Endothelial cell of umbilical vein (primary cell): ENCODE data around the gene GFPT1. TPM values are rescaled to one million over a fixed set of nuclear protein-coding genes. Genes with fewer than 3 reads are reported as not detected.
A peak's percentile ranks its signal among the peaks of the same experiment; 100 is the strongest.

Source experiments
- BruUV-seq: library from RNA; stranded (reverse); fragments of 400-500 nt; replicated peaks from 2 replicates; lab custom pipeline; 2021; lab: Mats Ljungman, UMichigan
- CTCF ChIA-PET: fragments of 300-600, 350-600 bp; sonication (Branson Sonifier 250); formaldehyde crosslinking; loops from one replicate; lab custom pipeline; 2021; ENCODE audit warnings: antibody characterized with exemption, inconsistent platforms; lab: Charles Lee
- POLR2A ChIA-PET: fragments of 300-600, 350-600 bp; sonication (Branson Sonifier 250); formaldehyde crosslinking; loops from one replicate; lab custom pipeline; 2021; ENCODE audit warnings: antibody characterized with exemption, inconsistent platforms; lab: Charles Lee
- DNase-seq: peaks from one replicate; pipeline ENCODE4 v3.0.0-alpha.2; 2011; ENCODE audit warnings: low read depth, low spot score
- FAIRE-seq: peaks from 2 replicates; lab custom pipeline; 2011; peaks lifted over from hg19 to GRCh38; lab: Jason Lieb, UNC
- H2AFZ ChIP-seq: 2 replicates; pipeline ENCODE4 v1.6.0; 2012; ENCODE audit warnings: low read depth, low read length, control low read depth, inconsistent platforms
- H3K27ac ChIP-seq: 2 replicates; pipeline ENCODE4 v1.5.1; 2011; ENCODE audit warnings: low read depth, mild to moderate bottlenecking, control low read depth, low read length, moderate library complexity; ENCODE audit not compliant: insufficient read depth
- H3K27me3 ChIP-seq, 2 experiments: 2 replicates each; pipeline versions ENCODE4 v1.6.0 to v1.6.1; 2011; ENCODE audit warnings: low read length in 2 of 2, mixed read lengths in 1 of 2; ENCODE audit not compliant: control insufficient read depth in 2 of 2, insufficient read depth in 2 of 2
- H3K36me3 ChIP-seq, 2 experiments: 2 replicates in 1 of 2; 3 replicates in 1 of 2; pipeline ENCODE4 v1.5.1; 2011; ENCODE audit warnings: low read length in 2 of 2, mild to moderate bottlenecking in 1 of 2, moderate library complexity in 1 of 2; ENCODE audit not compliant: control insufficient read depth in 2 of 2, insufficient read depth in 2 of 2; ENCODE audit errors: extremely low read depth in 1 of 2
- H3K4me1 ChIP-seq: 3 replicates; pipeline ENCODE4 v1.5.1; 2011; ENCODE audit warnings: mild to moderate bottlenecking, low read length; ENCODE audit not compliant: control insufficient read depth, insufficient read depth; ENCODE audit errors: extremely low read depth
- H3K4me2 ChIP-seq: 2 replicates; pipeline ENCODE4 v1.6.1; 2011; ENCODE audit warnings: low read length, control low read depth, mixed read lengths; ENCODE audit not compliant: insufficient read depth
- H3K4me3 ChIP-seq, 3 experiments: fragments of 200-600 bp in 1 of 3; sonication (generic), shearing (Covaris generic) in 1 of 3; replicated peaks in 1 of 3; 2 replicates each; pipeline ENCODE4 v1.5.1; 2011 to 2016; ENCODE audit warnings: control low read depth in 3 of 3, low read length in 3 of 3, mild to moderate bottlenecking in 2 of 3, inconsistent platforms in 1 of 3, low read depth in 1 of 3, moderate library complexity in 1 of 3; ENCODE audit not compliant: insufficient read depth in 1 of 3
- H3K79me2 ChIP-seq: 2 replicates; pipeline ENCODE4 v1.6.0; 2012; ENCODE audit warnings: low read length, inconsistent platforms; ENCODE audit not compliant: control insufficient read depth, insufficient read depth
- H3K9ac ChIP-seq: replicated peaks from 2 replicates; pipeline ENCODE3; 2011; ENCODE audit warnings: low read length, control low read depth; ENCODE audit not compliant: insufficient read depth; ENCODE audit errors: extremely low read depth
- H3K9me1 ChIP-seq: replicated peaks from 3 replicates; pipeline ENCODE4 v1.6.0; 2011; ENCODE audit warnings: mild to moderate bottlenecking, low read length; ENCODE audit not compliant: control insufficient read depth, insufficient read depth; ENCODE audit errors: extremely low read depth
- H3K9me3 ChIP-seq: replicated peaks from 2 replicates; pipeline ENCODE4 v1.5.1; 2012; ENCODE audit warnings: low read length, inconsistent platforms; ENCODE audit not compliant: control insufficient read depth, insufficient read depth
- H4K20me1 ChIP-seq: replicated peaks from 2 replicates; pipeline ENCODE3; 2011; ENCODE audit warnings: mild to moderate bottlenecking, low read length; ENCODE audit not compliant: control insufficient read depth, insufficient read depth; ENCODE audit errors: extremely low read depth
- CTCF ChIP-seq, 2 donors: IDR thresholded peaks; 1 replicate in 1 of 2; 2 replicates in 1 of 2; pipeline ENCODE4 v1.5.1; 2011; ENCODE audit warnings: low read length in 2 of 2, mild to moderate bottlenecking in 2 of 2, moderate library complexity in 2 of 2, control low read depth in 1 of 2, inconsistent platforms in 1 of 2, low read depth in 1 of 2; ENCODE audit not compliant: insufficient read depth in 1 of 2; ENCODE audit errors: extremely low read depth in 1 of 2
- EZH2 ChIP-seq: IDR thresholded peaks from 2 replicates; pipeline ENCODE4 v1.6.1; 2012; ENCODE audit warnings: borderline replicate concordance, low read depth, mild to moderate bottlenecking, moderate library complexity, low read length, inconsistent platforms; ENCODE audit not compliant: severe bottlenecking
- FOS ChIP-seq: IDR thresholded peaks from 2 replicates; pipeline ENCODE4 v1.6.1; 2011; ENCODE audit warnings: mild to moderate bottlenecking, low read length, moderate library complexity, borderline replicate concordance; ENCODE audit not compliant: insufficient read depth
- GATA2 ChIP-seq: IDR thresholded peaks from 2 replicates; pipeline ENCODE4 v1.7.0; 2011; ENCODE audit warnings: low read depth, mild to moderate bottlenecking, moderate library complexity, mixed read lengths, low read length; ENCODE audit not compliant: insufficient read length, insufficient read depth
- JUN ChIP-seq: IDR thresholded peaks from 2 replicates; pipeline ENCODE4 v1.6.1; 2011; ENCODE audit warnings: borderline replicate concordance, low read depth; ENCODE audit not compliant: insufficient read length, insufficient read depth
- MAX ChIP-seq: IDR thresholded peaks from 2 replicates; pipeline ENCODE4 v1.6.1; 2011; ENCODE audit not compliant: insufficient read depth, insufficient read length
- MYC ChIP-seq: IDR thresholded peaks from one replicate; pipeline ENCODE4 v1.6.1; 2011; ENCODE audit warnings: mild to moderate bottlenecking, low read depth, low read length
- POLR2A ChIP-seq: IDR thresholded peaks from 2 replicates; pipeline ENCODE4 v1.6.1; 2012; ENCODE audit warnings: low read depth, mild to moderate bottlenecking, control low read depth, low read length
- POLR2AphosphoS5 ChIP-seq: IDR thresholded peaks from 2 replicates; pipeline ENCODE4 v1.6.1; 2012; ENCODE audit warnings: low read depth, mild to moderate bottlenecking, control low read depth, low read length, moderate library complexity; ENCODE audit not compliant: insufficient read depth
- dilution Hi-C: fragments of 300-500 bp; cut with MboI; formaldehyde crosslinking; loops from one replicate; pipeline ENCODE4 v1.15.0; 2019; ENCODE audit warnings: low sequenced_read_pairs; ENCODE audit not compliant: extremely low pct_ligation_motif_present
- intact Hi-C: fragments of 100-400 bp; cut with micrococcal nuclease; formaldehyde crosslinking; loops from one replicate; pipeline ENCODE4 v1.10.0; 2022
- polyA plus RNA-seq, 4 experiments: library from polyadenylated mRNA; depleted of rRNA in 3 of 4; stranded (reverse) in 3 of 4; unstranded in 1 of 4; fragments of >200 nt; gene quantifications; 2 replicates each; pipeline versions ENCODE4 v1.2.1 to v1.2.3, GENCODE V29; 2011 to 2012; ENCODE audit warnings: missing spikeins in 1 of 4
- total RNA-seq: library from RNA; stranded (reverse); gene quantifications from 2 replicates; pipeline ENCODE4 v1.2.3, GENCODE V29; 2021

Gene GFPT1
- total and polyA plus RNA-seq, 2 donors (not counting 3 experiments of a cell fraction or from before 2014, with no cell fraction given) = 8.8 to 38.7 TPM

- Histone ChIP-seq H3K4me1 (peaks cover 30% of the 10 kb centered on the region), H3K27ac (peak overlapping the region; percentile 61), H3K27me3 (no peaks in the 10 kb centered on the region), H3K4me3 (no peak overlapping the region), H3K36me3 (no peaks in the 10 kb centered on the region), H3K4me2 (peak overlapping the region; percentile 26), H3K9ac (peak overlapping the region; percentile 18), H4K20me1 (no peaks in the 10 kb centered on the region), H3K79me2 (no peaks in the 10 kb centered on the region), H3K9me1 (no peaks in the 10 kb centered on the region), H2AFZ (no peak overlapping the region), H3K9me3 (no peaks in the 10 kb centered on the region)
- CTCF ChIA-PET = interaction anchor here (0.7 to 1.9 kb wide), 9 partner anchors 8 to 272 kb away, joined by 3 to 10 read pairs (median 5); no protein-coding TSS in a partner anchor
- FAIRE-seq (no peak), DNase-seq (no peak)
- POLR2A ChIA-PET = no interaction called here
- TF ChIP-seq MAX = no peak
- TF ChIP-seq MYC = no peak
- TF ChIP-seq FOS = no peak
- TF ChIP-seq EZH2 = no peak
- no peak for TF ChIP-seq POLR2A
- TF ChIP-seq POLR2AphosphoS5 = no peak
- TF ChIP-seq GATA2 = no peak
- no peak for TF ChIP-seq CTCF (IDR thresholded peaks at IDR 0.05; ENCODE audit: extremely low read depth in 1 of 2, insufficient read depth in 1 of 2, low read depth in 1 of 2, low read length in 2 of 2)
- TF ChIP-seq JUN = no peak
- dilution Hi-C loops = no loop called here
- intact Hi-C loops = loop anchor here (1.0 kb wide), 1 partner anchor 45 kb away; no protein-coding TSS in a partner anchor
- BruUV-seq = no TSS peak
Measured at GRCh38 chr2:69298862-69299261, 88.2 kb downstream of the GFPT1 start.
